NCI-H128 (cell line): ENCODE data around the gene JPH2.

Experiments
- DNase-seq: peaks from one replicate; lab custom pipeline; 2025; ENCODE audit not compliant: unreplicated experiment; lab: John Stamatoyannopoulos, UW

Gene JPH2

DNA sequence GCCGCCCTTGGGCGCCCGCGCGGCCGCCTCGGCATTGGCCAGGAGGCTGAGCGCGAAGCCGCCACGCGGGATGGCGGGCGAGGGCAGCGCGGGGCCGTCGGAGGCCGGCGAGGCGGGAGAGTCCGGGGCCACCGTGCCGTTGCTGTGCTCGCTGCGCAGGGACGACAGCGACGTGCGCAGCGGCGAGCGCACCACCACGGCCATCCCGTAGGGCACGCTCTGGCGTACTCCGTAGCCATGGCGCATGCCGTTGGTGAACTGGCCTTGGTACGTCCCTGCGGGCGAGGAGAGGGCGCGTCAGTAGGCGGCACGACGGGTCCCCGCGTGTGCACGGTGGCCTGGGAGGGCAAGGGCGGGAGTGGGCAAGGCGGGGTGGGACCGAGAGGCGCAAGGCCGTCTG is 26.9 kb downstream of the JPH2 start:
- no peak for DNase-seq

DNA sequence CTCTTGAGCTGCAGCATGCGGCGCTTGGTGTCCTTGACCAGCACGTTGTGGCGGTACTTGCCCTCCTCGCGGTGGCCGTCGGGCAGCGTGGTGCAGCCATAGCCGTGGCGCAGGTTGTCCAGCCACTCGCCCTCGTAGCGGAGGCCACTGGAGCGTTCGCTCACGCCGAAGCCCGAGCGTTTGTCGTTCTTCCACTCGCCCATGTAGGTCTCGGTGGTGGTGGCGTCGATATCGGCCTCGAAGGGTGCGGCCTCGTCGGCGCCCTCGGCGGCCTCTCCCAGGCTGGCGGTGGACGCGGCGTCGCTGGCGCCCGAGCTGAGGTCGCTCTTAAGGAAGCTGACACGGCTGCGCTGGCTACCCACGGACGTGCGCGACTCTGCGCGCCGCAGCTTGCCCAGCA is 27.3 kb downstream of the JPH2 start:
- no peak for DNase-seq

DNA sequence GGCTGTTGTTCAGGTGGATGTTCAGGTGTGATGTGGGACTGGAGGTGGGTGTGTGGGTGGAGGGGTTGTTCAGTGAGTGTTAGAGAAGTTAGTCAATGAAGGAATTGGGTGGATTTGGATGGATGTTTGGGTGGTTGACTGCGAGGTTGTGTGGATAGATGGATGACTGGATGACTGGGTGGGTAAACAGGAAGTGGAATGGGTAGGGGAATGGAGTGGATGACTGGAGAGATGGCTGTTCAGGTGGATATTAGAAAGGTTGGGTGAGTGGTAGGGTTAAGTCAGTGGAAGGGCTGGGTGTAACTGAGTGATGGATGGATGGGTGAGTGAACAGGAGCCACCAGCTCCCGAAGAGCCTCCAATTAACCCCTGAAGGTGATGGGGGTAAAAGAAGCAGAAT is 27.9 kb downstream of the JPH2 start:
- DNase-seq: no peak

DNA sequence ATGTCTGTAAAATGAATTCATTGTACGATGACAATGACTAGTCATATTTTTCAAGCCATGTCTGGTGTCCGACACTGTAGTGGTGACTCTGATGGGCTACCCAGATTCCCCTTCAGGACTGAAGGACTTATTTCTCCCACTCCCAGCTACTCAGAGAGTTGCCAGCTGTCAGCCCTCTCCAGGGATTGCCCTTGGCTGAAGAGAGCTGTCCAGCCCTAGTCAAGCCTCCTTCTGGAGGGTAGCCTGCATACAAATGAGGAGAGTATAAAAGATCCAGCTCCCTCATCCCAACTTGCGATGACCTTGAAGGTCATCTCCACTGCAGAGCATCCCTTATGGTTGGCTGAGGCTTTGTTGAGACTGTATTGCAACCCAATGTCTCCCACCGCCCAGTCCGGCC is 29.9 kb downstream of the JPH2 start:
- DNase-seq: no peak

DNA sequence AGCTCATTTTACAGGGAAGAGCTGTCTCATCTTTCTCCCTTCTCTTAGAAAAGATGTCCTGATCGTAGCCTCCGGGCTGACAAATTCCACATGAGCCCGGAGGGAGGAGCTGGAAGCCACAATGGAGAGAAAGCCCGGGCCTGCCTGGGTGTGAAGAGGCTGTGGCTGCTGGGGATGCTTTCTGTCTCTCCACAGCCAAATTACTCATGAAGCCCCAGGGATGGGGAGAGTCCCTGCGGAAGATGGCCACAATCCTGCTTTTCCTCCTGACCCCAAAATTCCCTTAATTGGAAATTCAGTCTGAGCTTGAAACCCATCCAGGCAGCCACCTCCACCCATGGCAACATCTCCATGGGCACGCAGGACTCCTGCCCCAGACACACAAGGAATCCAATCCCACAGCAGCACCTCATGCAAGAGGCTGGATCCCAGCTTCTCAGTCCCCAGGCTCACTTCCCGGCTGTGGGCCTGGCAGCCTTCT is 32.4 kb downstream of the JPH2 start:
- DNase-seq: no peak

DNA sequence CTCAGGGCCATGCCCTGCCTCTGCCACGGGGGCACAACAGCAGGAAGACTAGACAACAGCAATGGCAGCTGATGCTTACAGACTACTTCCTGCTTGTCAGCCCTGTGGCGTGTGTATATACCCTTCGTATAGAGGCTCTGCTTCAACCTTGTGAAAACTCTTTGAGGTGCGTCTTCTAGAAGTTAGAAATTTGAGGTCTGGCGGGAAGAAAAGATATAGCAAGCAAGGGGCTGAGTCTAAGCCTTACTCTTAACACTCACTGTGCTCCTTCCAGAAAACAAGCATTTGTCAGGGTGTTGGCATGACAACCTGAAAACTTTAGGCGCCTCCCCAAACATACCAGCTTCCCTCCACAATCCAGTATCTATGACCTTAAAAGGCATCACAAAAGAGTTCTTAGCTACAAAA is 33.3 kb downstream of the JPH2 start:
- no peak for DNase-seq

DNA sequence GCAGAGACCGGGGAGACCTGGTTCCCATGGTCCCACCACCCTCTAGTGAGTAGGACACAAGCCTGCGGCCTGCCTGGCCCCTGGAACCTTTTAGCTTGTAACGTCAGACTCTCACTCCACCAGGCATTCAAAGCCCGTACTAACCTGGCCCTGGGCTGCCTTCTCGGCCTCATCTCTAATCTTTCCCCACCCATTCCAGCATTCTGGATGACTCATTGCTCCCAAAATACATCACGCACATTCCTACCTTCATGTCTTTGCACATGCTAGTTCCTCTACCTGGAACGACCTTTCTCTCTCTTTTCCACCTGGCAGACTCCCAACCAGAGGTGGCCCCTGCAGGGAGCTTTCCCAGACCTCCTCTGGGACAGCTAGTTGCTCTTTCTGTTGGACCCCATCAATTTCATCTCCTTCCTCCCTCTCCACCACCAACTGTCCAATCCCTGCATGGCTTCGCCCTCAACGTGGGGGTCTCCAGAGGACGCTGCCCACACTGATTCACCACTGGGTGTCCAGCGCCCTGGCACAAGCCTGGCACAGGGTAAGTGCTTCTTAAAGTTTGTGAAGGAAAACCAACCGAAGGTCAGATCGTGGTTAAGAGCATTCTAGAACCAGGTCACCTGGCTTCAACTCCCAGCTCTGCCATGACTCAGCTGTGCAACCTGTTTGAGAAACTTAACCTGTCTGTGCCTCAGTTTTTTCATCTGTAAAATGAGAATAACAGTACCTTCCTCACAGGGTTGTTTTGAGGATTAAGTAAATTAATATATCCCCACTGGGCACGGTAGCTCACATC is 35.2 kb downstream of the JPH2 start:
- no peak for DNase-seq

DNA sequence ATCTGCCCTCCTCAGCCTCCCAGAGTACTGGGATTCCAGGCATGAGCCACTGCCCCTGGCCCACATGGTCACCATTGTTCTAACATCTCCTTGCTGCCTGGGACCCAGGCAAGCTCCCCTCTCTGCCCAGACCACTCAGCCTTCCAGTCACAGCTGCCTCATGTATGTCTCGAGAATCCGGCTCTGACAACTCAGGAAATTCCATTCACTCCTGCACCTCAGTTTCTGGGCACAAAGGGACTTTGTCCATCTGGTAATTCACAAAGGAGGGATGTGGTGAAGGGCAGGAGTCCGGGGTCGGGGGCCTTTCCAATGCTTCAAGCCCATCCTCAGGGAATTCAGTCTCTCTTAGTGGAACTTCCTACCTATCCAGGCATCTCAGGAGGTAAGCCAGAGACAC is 40.7 kb downstream of the JPH2 start:
- DNase-seq: no peak

DNA sequence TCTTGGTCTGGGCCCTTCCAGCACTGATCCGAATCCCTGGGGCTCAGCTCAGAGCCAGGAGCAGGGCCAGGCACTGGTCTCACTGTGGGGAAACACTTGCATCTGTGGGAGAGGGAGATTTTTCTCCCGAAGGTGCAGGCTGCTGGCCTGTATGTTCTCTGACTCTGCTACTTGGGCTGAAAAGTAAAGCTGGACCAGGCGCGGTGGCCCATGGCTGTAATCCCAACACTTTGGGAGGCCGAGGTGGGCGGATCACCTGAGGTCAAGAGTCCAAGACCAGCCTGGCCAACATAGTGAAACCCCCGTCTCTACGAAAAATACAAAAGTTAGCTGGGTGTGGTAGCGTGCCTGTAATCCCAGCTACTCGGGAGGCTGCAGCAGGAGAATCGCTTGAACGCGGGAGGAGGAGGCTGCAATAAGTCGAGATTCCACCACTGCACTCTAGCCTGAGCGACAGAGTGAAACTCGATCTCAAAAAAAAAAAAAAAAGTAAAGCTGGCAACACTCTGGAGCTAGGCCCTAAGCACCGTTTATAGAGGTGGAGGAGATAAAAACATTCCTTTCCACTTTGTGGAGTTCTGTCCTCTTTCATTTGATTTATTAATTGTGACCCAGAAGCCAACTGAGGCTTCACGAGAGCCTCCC is 41.7 kb downstream of the JPH2 start:
- DNase-seq: no peak

DNA sequence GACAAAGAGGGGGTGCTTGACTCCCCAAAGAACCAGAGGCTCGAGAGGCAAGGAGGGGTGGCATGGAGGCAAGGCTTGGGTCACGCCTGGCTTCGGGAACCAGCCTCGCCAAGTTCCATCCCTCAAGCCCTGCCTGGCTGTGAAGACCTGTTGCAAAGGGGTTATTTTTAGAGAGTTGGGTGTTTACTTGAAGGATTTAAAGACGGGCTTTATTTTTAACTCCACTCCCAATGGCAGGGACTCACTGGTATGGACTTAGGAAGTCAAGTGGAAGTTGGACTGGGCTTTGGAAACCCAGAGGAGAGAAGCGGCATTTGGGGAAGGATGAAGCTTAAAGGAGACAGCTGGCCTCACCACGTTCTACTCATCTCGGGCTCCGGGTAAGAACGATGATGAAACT is 43.1 kb downstream of the JPH2 start:
- DNase-seq: no peak

DNA sequence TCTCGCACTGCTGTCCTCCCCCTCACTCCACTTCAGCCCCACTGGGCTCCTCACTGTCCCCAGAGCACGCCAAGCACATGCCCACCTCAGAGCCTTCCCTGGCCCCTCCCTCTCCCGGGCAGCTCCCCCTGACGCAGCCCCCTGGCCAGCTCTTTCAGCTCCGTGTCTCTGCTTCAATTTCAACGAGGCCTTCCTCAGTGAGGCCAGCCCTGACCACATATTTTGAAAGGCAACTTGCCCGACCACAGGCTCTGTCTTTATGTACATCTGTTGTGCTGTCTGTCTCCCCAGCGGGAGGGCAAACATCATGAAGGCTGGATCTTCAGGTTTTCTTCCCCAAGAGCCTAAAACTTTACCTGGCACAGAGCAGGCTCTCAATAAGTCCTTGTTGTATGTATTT is 44.6 kb downstream of the JPH2 start:
- no peak for DNase-seq

DNA sequence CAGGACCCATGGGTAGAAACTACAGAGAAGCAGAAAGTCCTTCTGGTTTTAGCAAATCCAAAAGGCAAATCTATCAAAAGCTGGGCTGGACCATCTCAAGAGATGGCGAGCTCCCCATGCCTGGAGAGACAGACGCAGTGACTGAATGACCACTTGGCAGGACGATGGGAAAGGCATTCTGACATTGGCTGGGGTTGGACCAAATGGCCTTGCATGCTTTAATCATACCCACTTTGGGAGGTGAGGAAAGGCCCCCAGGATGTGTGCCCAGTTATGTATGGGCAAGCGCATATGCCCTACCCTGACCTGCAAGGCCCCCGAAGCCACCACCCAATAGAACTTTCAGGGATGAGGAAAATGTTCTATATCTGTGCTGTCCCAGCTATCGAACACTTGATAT is 45.1 kb downstream of the JPH2 start:
- no peak for DNase-seq

DNA sequence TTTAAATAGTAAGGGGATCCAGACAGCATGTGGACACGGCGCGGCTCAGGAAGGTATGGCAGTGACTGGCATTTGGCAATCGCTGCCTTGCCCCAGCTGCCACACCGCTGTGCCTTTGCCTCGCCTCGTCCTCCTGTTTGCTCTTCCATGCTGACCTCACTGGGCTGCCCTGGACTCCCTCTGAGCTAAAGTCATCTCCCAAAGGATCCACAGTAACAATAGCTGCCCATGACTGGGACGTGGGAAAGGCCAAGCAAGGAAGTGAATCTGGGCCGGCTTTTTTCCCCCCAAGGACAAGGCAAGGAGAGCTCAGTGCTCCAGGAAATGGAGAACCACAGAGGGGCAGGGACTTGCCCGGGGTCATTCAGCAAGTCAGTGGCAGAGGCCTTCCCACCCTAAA is 48.1 kb downstream of the JPH2 start:
- DNase-seq: no peak

DNA sequence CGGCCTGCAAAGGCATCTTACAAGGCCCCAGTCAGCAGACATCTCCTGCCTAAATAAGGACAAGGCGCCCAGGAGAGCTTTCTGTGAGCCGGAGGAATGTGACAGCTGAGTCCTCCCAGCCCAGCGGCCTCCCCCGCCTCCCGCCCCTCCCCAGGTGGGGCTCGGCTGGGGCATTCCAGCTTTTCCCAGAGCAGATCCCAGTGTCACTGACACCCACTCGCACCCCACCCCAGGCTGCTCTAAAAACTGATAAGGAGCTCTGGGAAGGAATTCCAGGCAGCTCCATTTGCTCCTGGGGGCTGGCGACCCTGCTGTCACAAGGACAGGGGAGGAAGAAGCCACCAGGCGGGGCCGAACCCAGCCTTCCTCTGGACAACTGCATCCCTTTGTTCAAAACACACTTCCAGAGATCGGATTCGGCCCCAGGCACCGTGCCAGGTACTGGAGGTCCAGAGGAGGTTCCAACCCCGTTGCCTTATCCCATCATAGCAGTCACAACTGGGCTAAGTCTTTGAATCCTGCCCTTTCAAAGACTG is 49.7 kb downstream of the JPH2 start:
- DNase-seq: no peak

DNA sequence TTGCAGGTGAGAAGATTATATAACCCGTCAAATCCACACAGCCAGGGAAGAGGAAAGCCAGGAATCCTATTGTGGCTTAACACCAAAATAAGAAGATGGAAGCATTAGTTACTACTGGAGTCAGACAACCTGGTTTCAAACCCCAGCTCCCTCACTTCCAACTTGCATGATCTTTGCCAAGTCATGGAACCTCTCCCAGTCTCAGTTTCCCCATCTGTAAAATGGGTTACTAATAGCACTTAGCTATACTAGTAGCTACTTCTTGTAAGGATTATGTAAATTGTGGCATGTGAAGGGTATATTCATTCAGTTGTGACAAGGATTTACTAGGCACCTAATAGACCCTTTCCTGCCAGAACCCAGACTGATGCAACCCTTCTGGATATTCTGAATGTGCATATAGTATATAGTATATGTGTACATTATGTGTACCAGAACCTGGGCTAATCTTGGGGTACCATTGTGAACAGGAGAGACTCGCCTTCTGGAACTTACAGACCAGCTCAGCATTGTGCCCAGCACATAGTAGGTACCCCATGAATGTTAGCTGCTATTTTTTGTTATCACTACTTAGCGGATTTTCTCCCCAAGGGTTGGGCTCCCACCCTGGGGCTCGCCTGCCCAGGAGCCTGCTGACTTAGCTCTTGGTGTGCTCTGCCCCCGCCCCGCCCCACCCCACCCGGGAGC is 50.3 kb downstream of the JPH2 start:
- DNase-seq: no peak

DNA sequence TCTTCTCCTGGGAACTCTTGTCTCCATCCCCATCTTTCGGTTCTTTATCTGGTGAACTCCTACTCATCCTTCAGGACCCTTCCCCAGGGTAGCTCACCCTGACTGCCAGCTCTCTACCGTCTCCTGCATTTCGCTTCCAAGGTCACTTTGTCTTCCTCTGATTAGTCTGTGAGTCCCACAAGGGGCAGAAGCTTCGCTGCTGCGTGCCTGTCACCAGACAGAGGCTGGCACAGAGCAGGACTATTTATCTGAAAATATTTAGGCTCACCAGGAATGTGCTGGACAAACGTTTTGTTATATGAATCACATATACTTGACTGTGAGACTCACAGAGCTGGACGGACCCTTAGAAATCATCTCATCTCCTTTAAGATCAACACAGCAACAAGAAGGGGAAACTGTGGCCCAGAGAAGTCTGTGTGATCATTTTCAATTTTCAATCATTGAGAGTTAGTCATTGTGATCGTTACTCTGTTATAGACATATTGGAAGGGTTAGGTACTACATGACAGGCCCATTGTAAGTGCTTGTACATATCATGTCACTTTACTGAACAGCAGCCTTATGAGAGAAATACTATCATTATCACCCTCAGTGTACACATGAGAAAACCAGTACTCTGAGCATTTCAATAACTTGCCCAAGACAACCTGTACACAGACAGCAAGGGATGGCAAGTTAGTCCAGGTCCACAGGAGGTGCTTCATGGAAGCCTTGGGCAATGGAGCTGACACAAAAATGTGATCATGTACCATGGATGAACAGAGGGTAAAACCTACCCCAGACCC is 51.4 kb downstream of the JPH2 start:
- no peak for DNase-seq

DNA sequence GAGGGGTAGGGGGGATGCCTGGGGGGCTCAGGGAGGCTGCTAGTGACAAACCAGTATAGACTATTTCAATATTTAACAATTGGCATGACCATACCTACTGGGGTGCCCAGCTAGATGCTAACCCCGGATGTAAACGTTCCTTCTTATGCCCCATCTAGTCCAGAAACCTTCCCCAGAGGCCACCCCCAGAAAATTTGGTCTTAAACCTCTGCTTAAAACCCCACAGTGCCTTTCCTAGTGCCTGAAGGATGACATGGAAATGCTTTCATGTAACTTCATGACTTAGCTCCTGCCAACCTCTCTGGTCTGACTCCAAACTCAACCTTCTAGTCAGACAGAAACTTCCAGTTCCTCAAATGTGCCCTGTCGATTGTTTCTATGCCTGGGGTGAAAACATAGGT is 52.0 kb downstream of the JPH2 start:
- DNase-seq: no peak

DNA sequence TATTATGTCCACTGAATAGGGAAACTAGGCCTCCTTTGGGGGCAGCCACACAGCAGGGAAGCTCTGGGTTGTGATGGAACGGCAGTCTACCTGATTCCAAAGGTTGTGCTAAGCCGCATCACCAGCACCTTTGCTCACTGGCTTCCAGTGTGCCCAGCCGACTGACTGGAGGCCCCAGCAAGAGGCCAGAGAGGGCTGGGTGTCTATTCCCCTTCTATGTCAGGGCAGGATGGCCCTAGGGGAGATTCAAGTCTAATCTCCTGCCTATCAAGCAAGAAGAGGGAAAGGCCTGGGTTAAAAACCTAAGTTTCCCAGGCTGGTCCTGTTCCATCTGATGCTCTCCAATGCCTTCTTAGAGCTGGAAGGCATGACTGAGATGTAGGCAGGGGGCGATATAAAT is 53.6 kb downstream of the JPH2 start:
- no peak for DNase-seq

DNA sequence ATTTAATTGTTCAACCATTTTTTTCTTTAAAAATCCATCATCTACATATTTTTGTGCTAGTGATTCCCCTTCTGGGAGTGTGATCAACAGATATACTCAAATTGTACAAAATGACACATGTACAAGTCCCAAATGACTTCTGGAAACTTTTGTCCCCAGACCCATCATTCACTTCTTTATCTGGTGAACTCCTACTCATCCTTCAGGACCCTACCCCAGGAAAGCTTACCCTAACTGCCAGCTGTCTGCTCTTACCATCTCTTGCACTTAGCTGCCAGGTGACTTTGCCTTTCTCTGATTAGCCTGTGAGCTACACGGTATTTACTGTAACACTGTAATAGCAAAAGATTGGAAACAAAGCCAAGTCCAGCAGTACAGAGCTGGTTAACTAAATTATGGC is 55.3 kb downstream of the JPH2 start:
- no peak for DNase-seq

DNA sequence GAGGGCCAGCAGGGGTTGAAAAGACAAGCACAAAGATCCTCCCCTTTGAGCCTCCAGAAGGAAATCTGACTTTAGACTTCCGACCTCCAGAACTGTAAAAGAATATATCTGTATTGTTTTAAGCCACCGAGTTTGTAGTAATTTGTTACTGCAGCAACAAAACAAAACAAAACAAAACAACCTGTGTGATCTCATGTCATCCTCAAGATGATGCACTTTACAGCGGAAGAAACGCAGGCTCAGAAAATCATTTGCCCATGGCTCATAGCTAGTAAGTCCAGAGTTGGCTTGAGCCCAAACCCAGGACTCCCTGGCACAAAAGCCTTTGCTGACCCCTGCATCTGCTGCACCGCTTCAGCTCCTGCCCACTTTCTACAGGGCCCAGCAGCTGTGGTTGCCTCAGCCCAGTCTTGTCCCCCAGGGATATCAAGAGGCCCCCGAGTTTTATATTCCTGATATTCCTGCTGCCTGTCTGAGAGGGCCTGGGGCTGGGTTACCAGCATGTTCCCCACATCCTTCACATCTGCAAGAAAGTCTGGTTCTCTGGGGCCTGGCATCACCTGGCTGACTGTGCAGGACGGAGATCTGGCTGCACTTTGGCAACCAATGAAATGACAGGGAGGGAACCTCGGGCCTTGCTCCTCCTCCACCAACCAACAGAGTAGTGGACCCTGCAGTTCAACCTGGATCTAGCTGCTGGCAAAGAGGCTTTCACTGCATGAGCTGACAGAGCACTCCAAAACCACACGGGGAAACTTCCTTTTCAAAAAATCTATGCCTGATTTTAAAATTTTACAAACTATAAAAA is 56.9 kb downstream of the JPH2 start:
- no peak for DNase-seq
